DOHH2 (cell line): ENCODE results near the gene FBXO11.

Experiments used
- EZH2phosphoT487 ChIP-seq: fragments of 200-600 bp; sonication (generic); IDR thresholded peaks from 2 replicates; pipeline ENCODE4 v1.6.1; 2017; ENCODE audit warnings: borderline replicate concordance, mild to moderate bottlenecking, antibody characterized with exemption, low read length, moderate library complexity, mixed read lengths
- TF ChIP-seq, protein P1 (sequence below): fragments of 200-600 bp; sonication (generic); IDR thresholded peaks from one replicate; pipeline ENCODE4 v1.5.1; 2014; ENCODE audit warnings: antibody characterized with exemption, mild to moderate bottlenecking, low read depth, low read length; ENCODE audit not compliant: poor library complexity, severe bottlenecking

DNA sequence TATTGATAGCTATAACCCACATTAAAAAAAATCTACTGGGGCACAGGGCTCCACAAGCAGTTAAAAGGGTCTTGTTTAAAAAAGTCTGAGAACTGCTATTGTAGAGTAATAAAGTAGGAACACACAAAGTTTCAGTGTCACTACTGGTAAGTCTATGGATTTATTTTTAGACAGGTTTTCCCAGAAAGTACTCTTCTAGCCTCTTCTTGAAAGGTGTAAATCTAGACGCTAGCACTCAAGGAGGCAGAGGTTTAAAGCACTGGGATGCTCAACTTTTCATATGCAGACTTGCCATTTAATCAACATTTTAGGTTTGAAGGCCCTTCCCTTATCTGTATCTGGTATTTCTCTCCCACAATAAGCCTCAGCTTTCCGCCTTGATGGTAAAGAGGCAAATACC is 33.4 kb downstream of the FBXO11 start:
- TF ChIP-seq, protein P1, sequence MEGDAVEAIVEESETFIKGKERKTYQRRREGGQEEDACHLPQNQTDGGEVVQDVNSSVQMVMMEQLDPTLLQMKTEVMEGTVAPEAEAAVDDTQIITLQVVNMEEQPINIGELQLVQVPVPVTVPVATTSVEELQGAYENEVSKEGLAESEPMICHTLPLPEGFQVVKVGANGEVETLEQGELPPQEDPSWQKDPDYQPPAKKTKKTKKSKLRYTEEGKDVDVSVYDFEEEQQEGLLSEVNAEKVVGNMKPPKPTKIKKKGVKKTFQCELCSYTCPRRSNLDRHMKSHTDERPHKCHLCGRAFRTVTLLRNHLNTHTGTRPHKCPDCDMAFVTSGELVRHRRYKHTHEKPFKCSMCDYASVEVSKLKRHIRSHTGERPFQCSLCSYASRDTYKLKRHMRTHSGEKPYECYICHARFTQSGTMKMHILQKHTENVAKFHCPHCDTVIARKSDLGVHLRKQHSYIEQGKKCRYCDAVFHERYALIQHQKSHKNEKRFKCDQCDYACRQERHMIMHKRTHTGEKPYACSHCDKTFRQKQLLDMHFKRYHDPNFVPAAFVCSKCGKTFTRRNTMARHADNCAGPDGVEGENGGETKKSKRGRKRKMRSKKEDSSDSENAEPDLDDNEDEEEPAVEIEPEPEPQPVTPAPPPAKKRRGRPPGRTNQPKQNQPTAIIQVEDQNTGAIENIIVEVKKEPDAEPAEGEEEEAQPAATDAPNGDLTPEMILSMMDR: no peak
- TF ChIP-seq EZH2phosphoT487: no peak
